HEK293 (cell line): ENCODE data around the gene MCM5.

Experiments
- CTCF ChIA-PET: fragments of 350-600 bp; formaldehyde crosslinking; extraction: SDS; loops from one replicate; lab custom pipeline; 2021; ENCODE audit warnings: antibody characterized with exemption; lab: Yijun Ruan, JAX
- POLR2A ChIA-PET: fragments of 300-600 bp; formaldehyde crosslinking; extraction: SDS; loops from one replicate; lab custom pipeline; 2020; ENCODE audit warnings: antibody characterized with exemption, inconsistent platforms; lab: Yijun Ruan, JAX
- H3K27ac ChIP-seq: fragments of 200-500 bp; sonication (Bioruptor generic); 2 replicates; pipeline ENCODE4 v1.5.1; 2014; ENCODE audit warnings: low read depth, low read length, control low read depth, inconsistent platforms; ENCODE audit errors: extremely low read depth
- H3K36me3 ChIP-seq, 2 experiments: fragments of 200-500 bp in 1 of 2; sonication (Bioruptor generic) in 1 of 2; 1 replicate in 1 of 2; 2 replicates in 1 of 2; pipeline ENCODE4 v1.5.1; 2014 to 2017; ENCODE audit warnings: inconsistent platforms in 2 of 2, low read length in 2 of 2; ENCODE audit not compliant: control insufficient read depth in 2 of 2, insufficient read depth in 1 of 2
- H3K4me1 ChIP-seq: fragments of 200-500 bp; sonication (Bioruptor generic); 2 replicates; pipeline ENCODE4 v1.5.1; 2014; ENCODE audit warnings: mild to moderate bottlenecking, low read length, inconsistent platforms; ENCODE audit not compliant: control insufficient read depth, insufficient read depth
- H3K4me3 ChIP-seq: 2 replicates; pipeline ENCODE4 v1.5.1; 2011; ENCODE audit warnings: low read depth, mild to moderate bottlenecking, control low read depth, low read length, moderate library complexity
- H3K9me3 ChIP-seq: fragments of 200-500 bp; sonication (Bioruptor generic); 2 replicates; pipeline ENCODE4 v1.5.1; 2014; ENCODE audit warnings: low read depth, low read length, inconsistent platforms; ENCODE audit not compliant: control insufficient read depth, insufficient read depth
- AEBP2 ChIP-seq: fragments of 450-650 bp; formaldehyde crosslinking; IDR thresholded peaks from 2 replicates; pipeline ENCODE4 v1.5.1; 2016; ENCODE audit warnings: missing biosample characterization, missing genetic modification characterization, borderline replicate concordance
- CTCF ChIP-seq: fragments of 450-650 bp; formaldehyde crosslinking; IDR thresholded peaks from 2 replicates; pipeline ENCODE4 v1.5.1; 2016; ENCODE audit warnings: missing biosample characterization, missing genetic modification characterization
- SALL2 ChIP-seq: fragments of 450-650 bp; formaldehyde crosslinking; IDR thresholded peaks from 2 replicates; pipeline ENCODE4 v1.5.0; 2017; ENCODE audit warnings: missing biosample characterization, mild to moderate bottlenecking, missing genetic modification characterization, borderline replicate concordance
- ZNF112 ChIP-seq: fragments of 450-650 bp; formaldehyde crosslinking; IDR thresholded peaks from 2 replicates; pipeline ENCODE4 v1.5.0; 2017; ENCODE audit warnings: missing biosample characterization, missing genetic modification characterization
- ZNF202 ChIP-seq: fragments of 450-650 bp; formaldehyde crosslinking; IDR thresholded peaks from 2 replicates; pipeline ENCODE4 v1.5.1; 2016; ENCODE audit warnings: missing biosample characterization, missing genetic modification characterization, borderline replicate concordance
- ZNF239 ChIP-seq: fragments of 450-650 bp; formaldehyde crosslinking; IDR thresholded peaks from 2 replicates; pipeline ENCODE4 v1.5.1; 2016; ENCODE audit warnings: missing biosample characterization, missing genetic modification characterization
- ZNF26 ChIP-seq: fragments of 450-650 bp; formaldehyde crosslinking; IDR thresholded peaks from 2 replicates; pipeline ENCODE4 v1.5.1; 2016; ENCODE audit warnings: missing biosample characterization, missing genetic modification characterization
- ZNF266 ChIP-seq: fragments of 450-650 bp; formaldehyde crosslinking; IDR thresholded peaks from 2 replicates; pipeline ENCODE4 v1.5.1; 2016; ENCODE audit warnings: missing biosample characterization, missing genetic modification characterization, low read depth
- ZNF324 ChIP-seq: fragments of 450-650 bp; formaldehyde crosslinking; IDR thresholded peaks from 2 replicates; pipeline ENCODE4 v1.5.1; 2016; ENCODE audit warnings: missing biosample characterization, missing genetic modification characterization
- ZNF341 ChIP-seq: fragments of 450-650 bp; formaldehyde crosslinking; IDR thresholded peaks from 2 replicates; pipeline ENCODE4; 2016; ENCODE audit warnings: low read depth, missing biosample characterization, missing genetic modification characterization
- ZNF366 ChIP-seq: fragments of 450-650 bp; formaldehyde crosslinking; conservative IDR thresholded peaks from 2 replicates; pipeline ENCODE4 v1.5.1; 2016; ENCODE audit warnings: missing biosample characterization, missing genetic modification characterization
- ZNF449 ChIP-seq: fragments of 450-650 bp; formaldehyde crosslinking; IDR thresholded peaks from 2 replicates; pipeline ENCODE4 v1.5.1; 2017; ENCODE audit warnings: missing biosample characterization, mild to moderate bottlenecking, missing genetic modification characterization, moderate library complexity
- ZNF48 ChIP-seq: fragments of 450-650 bp; formaldehyde crosslinking; IDR thresholded peaks from 2 replicates; pipeline ENCODE4 v1.5.1; 2016; ENCODE audit warnings: missing biosample characterization, missing genetic modification characterization
- ZNF639 ChIP-seq: fragments of 450-650 bp; formaldehyde crosslinking; IDR thresholded peaks from 2 replicates; pipeline ENCODE4 v1.5.1; 2016; ENCODE audit warnings: missing biosample characterization, missing genetic modification characterization
- ZNF768 ChIP-seq: fragments of 450-650 bp; formaldehyde crosslinking; IDR thresholded peaks from 2 replicates; pipeline ENCODE4 v1.5.1; 2018; ENCODE audit warnings: missing biosample characterization, mild to moderate bottlenecking, missing genetic modification characterization
- ZNF792 ChIP-seq: fragments of 450-650 bp; formaldehyde crosslinking; IDR thresholded peaks from 2 replicates; pipeline ENCODE4 v1.5.1; 2016; ENCODE audit warnings: missing biosample characterization, missing genetic modification characterization
- ZSCAN23 ChIP-seq: fragments of 450-650 bp; formaldehyde crosslinking; IDR thresholded peaks from 2 replicates; pipeline ENCODE4 v1.5.1; 2016; ENCODE audit warnings: missing biosample characterization, missing genetic modification characterization

Gene MCM5

GRCh38 chr22:35452351-35452781 is 52.4 kb downstream of the MCM5 start (continued):
- TF ChIP-seq AEBP2 (tag by site-specific recombination) (no peak), ZNF112 (no peak), ZNF792 (no peak), ZNF639 (tag by site-specific recombination) (no peak), ZNF324 (no peak), ZNF202 (tag by site-specific recombination) (no peak), ZNF239 (tag by site-specific recombination) (no peak), ZNF26 (no peak), ZSCAN23 (tag by site-specific recombination) (no peak), ZNF449 (tag by site-specific recombination) (no peak), ZNF266 (no peak)

- H3K9me3 ChIP-seq, result no peaks in the 10 kb centered on the region
- TF ChIP-seq ZNF341 (tag by site-specific recombination) (no peak), ZNF48 (tag by site-specific recombination) (peak; percentile 89; the same call in 1 of the 2 replicates), SALL2 (tag by site-specific recombination) (no peak)
- TF ChIP-seq, all 188 proteins: peak for 1
- H3K4me3 ChIP-seq, result no peak overlapping the region
- H3K27ac ChIP-seq, result no peak overlapping the region
- POLR2A ChIA-PET, result no interaction called here
- H3K4me1 ChIP-seq, result no peaks in the 10 kb centered on the region; the same call in 1 of the 2 replicates
- peaks cover 0 to 26% of the 10 kb centered on the region in 2 experiments; a peak in 1 of 3 replicates for H3K36me3 ChIP-seq
- CTCF ChIA-PET, result no interaction called here
Measured at GRCh38 chr22:35452810-35453743, 53.1 kb downstream of the MCM5 start.

GRCh38 chr22:35454416-35455054 is 54.6 kb downstream of the MCM5 start:
- CTCF ChIA-PET, result interaction anchor here (0.7 to 1.0 kb wide), 2 partner anchors 16 to 673 kb away, joined by 3 to 4 read pairs; no protein-coding TSS in a partner anchor
- POLR2A ChIA-PET, result interaction anchor here (0.6 kb wide), 1 partner anchor 10 kb away, joined by 5 read pairs; no protein-coding TSS in a partner anchor
- Histone ChIP-seq H3K4me3 (no peak overlapping the region), H3K36me3 (peaks cover 0 to 14% of the 10 kb centered on the region in 2 experiments; a peak in 1 of 3 replicates), H3K4me1 (no peaks in the 10 kb centered on the region), H3K9me3 (no peaks in the 10 kb centered on the region), H3K27ac (no peak overlapping the region)
- TF ChIP-seq CTCF (tag by site-specific recombination) (peak; percentile 46), ZNF768 (tag by site-specific recombination) (0 out of 2 replicates have a peak, but pooled peaks have one; percentile 40), ZNF366 (tag by site-specific recombination) (no peak)
